GM12874 (cell line): ENCODE results near the gene UQCRH.

Experiments
- CTCF ChIP-seq: IDR thresholded peaks from 2 replicates; pipeline ENCODE4 v1.5.1; 2011; ENCODE audit warnings: low read depth, mild to moderate bottlenecking, control low read depth, low read length, moderate library complexity; ENCODE audit not compliant: insufficient read depth

UQCRH gene

GRCh38 chr1:46285730-46286477, 17.6 kb upstream of the UQCRH start:
- TF ChIP-seq CTCF: no peak

DNA sequence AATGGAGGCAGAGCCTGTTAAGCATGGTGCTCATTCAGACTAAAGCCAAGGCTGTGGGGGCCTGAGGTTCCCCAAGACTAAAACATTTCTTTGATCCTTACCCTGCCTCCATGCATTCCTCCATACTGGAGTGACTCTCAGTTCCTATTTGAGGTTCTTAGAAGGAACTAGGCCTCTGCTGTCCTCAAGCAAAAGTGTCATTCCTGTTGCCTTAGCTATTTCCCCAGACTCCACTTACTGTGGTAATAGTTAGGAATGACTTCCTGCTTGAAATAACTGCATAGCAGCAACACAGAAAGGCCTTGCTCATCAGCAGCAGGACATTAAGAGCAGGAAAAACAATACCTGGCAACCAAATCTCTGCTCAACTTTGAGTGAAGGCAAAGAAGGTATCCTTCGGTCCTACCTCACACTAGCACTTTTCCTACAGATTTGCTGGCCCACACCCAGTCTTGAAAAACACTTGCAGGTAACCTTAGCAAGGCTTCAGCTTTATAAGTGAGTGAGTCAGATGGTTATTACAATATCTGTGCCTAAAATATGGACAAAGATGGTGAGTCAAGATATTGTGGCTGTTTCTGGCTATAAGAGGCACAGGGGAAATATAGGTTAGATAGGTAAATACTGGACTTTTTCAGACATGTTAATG, 14.9 kb upstream of the UQCRH start:
- TF ChIP-seq CTCF: no peak

- TF ChIP-seq CTCF: no peak
These were observed 14.4 kb upstream of the UQCRH start for GRCh38 chr1:46289134-46289494.

GRCh38 chr1:46289976-46290375, 13.5 kb upstream of the UQCRH start:
- TF ChIP-seq CTCF: no peak

DNA sequence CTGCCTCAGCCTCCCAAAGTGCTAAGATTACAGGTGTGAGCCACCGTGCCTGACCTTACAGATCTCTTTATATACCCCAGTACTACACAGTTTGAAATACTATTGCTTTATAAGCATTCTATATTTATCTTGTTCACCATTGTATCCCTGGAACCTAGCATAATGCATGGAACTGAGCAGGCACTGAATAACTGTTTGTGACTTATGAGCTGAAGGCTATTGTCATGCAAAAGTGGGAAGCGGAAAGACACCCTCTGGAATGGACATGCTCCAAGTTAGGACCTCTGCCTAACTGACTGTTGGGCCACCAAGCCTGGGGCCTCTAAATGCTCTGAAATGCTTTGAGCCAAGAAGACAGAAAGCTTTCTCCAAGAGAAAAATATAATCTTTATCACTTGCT, 8.2 kb upstream of the UQCRH start:
- TF ChIP-seq CTCF: no peak

DNA sequence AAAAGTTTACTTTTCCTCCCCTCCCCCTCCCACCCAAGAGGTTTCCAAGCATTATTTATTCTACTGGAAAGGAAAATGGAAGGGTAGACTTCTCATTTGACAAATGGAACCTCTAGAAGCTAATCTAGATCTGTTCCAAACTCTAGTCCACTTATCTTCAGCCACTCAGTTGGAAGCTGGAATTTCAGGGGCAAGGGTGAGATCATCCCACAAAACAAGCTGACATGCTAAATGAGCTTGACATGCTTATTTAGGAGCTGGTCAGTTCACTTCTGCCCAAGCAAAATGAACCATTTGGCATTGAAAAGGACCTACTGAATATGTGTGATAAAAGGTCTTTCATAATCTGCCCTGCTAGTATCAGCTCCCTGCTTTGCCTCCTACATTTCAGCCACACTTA, 5.1 kb upstream of the UQCRH start:
- no peak for TF ChIP-seq CTCF

GRCh38 chr1:46300673-46301405, 2.7 kb upstream of the UQCRH start:
- TF ChIP-seq CTCF: no peak
